ENCODE measurements around the gene GSK3B.
A peak's percentile ranks its signal among the peaks of the same experiment; 100 is the strongest.

The GSK3B gene

DNA sequence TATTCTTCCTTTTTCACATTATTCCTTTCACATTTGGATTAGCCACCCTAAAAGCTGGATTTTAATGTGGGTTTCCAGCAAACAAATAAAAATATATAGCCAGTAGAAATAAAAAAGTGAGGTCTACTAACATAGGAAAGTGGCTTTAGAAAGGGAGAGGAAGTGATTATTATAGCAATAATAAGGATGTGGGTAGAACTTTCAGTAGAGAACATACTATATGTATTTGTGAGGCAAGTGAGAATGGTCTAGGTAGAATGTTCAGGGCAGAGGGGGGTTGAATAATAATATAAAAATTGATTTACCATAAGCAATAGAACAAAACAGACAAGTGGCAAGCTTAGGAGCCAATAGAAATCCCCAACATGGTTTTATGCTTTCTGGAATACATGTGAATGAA lies 223.7 kb downstream of the GSK3B start:
- DNase-seq, result no peak

DNA sequence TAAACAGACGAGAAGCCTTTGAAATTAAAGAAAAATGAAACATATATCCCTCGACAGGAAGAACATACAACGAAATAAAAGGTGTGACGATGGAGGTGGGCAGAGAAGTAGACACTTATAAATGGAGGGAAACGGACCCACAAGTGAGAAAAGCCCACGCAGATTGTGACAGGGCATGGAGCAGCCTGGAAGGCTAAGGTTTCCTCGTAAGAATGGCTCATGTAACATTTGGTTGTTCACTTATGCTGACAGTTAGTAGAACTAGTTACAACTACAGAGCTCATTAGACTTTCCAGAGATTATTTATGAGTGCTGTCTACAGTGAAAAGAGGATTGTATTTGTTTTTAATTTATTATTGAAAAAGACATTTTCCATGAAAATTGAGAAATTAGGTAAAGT lies 229.8 kb downstream of the GSK3B start:
- no peak for DNase-seq

DNA sequence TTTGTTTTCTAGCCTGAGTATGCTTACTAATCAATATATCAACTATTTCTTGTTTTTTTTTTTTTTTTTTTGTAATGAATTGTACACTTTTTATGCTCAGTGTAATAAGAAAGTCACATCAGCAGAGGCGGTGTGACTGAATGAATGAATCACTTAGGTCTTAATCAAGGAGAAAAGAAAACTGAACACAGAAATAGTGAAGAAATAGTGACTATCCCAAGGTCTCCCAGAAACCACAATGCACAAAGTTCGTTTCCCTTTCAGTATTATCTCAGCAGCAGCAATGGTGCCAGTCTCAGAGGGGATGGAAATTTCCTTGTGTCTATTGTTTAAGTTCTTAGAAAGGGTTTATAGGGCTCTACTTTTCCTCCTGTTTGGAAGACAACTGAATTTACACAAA lies 231.6 kb downstream of the GSK3B start:
- no peak for DNase-seq

DNA sequence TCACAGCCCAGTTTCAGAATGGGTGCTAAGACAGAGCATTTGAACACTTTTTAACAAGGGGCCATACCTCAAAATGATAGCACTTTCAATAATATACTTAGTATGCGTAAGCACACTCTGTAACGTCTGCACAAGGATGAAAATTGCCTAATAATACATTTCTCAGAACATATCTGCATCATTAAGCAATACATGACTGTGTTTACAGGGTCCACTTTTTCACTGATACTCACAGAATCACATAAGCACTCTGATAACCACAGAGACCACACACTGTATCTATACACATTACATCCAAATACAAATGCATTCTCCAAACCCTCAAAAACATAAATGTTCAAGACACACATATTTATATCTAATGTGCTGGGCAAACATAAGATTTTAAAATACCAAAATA lies 232.6 kb downstream of the GSK3B start:
- DNase-seq, result no peak

DNA sequence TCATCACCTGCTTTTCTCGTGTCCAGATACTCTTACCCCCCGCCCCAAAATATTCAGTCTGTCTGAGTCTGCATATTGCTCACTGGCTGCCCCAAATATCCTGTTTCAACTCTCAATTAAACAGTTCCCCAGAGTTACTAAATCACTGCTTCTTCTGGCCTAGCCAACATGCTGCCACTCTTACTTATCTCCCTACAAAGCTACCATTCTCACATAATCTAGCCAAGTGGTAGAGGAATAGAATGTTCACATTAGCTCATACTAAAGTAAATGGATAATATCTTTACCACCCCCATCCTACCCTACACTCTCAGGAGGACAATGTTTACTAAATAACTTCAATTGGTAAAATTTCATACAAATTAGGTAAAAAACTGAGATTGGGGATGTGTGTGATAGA lies 234.5 kb downstream of the GSK3B start:
- DNase-seq, result no peak

DNA sequence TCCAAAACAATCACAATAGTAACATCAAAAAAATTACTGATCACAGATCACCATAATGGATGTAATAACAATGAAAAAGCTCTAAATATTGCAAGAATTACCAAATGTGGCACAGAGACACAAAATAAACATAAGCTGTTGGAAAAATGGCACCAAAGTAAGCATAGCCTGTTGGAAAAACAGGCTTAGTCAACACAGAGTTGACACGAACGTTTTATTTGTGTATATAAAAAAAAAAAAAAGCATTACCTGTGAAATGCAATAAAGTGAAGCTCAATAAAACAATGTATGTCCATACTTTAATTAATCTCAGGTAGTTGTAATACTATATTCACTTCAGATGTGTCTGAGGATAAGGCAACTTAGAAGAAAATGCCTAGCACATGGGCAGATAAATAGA lies 235.3 kb downstream of the GSK3B start:
- no peak for DNase-seq

DNA sequence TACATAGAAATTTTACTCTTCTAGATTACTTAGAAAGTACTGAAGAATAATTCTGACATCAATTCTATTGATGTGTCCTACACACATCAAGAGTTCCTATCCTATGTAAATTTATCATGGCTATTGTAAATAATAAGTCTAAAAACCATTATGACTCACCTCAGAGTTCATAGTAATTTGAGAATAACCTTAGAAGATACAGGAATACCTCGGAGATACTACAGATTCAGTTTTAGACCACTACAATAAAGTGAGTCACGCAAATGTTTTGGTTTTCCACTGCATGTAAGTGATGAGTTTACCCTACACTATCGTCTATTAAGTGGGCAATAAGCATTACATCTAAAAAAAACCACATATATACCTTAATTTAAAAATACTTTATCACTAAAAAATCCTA lies 237.6 kb downstream of the GSK3B start:
- no peak for DNase-seq

DNA sequence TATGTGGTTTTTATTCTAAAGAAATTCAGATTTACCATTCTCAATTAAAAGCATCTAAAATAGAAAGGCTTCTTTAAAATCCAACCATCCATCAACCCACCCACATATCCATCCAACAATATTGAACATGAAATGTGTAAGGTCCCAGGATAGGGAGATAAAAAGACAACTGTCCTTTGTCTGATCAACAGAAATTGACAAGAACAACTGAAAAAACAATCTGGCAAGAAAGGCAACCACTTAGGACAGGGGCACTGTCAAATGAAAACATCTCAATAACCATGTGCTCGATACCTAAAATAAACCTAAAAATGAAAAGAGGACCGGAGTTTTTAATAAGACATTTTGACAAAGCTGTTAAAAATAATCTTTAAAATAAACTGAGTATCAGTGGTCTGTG lies 245.1 kb downstream of the GSK3B start:
- no peak for DNase-seq

DNA sequence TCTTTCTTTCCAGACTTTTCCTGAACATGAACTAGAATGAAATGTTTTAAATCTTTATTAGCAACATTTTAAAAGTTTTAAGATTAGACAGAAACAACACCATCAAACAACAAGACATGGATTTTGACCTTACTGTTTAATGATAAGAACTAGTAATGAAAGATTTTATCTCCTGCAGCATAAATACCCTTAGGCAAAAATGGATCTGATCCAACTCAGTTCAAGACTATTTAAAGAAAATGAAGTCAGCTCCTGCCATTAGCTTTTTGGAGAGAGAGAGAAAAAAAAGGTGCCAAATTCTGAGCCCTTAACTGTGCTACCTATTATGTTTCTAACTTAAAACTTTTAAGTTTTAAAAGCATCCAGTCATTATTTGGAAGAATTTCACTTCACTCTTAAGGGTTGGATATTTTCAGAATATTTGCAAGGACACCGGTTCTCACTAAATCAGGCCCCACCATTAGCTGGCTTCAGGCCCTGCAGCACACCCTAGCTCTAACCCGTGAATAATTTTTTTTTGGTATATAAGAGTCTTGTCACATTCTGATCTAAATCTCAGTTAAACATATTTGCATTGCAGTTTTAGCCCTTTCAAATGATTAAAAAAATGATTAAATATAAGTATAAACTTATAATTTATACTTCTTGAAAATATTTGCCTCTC lies 252.3 kb downstream of the GSK3B start:
- no peak for DNase-seq

DNA sequence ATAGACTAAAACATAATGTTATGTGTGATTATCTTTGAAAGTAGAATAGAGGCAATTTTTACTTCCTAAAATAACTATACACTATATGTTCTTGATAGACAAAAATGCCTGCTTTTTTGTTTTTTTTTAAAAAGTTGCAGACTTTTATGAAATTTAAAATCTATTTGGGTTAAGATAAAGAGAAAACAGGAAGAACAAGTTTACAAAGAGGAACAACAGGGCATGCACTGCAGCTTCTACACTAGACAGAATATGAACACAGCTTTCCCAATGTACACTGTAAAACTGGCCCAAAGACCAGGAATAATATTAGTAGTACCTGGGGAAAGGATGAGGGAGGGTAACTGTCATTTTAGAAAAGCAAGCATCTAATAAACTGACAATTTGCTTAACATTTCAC lies 258.7 kb downstream of the GSK3B start:
- DNase-seq, result no peak

DNA sequence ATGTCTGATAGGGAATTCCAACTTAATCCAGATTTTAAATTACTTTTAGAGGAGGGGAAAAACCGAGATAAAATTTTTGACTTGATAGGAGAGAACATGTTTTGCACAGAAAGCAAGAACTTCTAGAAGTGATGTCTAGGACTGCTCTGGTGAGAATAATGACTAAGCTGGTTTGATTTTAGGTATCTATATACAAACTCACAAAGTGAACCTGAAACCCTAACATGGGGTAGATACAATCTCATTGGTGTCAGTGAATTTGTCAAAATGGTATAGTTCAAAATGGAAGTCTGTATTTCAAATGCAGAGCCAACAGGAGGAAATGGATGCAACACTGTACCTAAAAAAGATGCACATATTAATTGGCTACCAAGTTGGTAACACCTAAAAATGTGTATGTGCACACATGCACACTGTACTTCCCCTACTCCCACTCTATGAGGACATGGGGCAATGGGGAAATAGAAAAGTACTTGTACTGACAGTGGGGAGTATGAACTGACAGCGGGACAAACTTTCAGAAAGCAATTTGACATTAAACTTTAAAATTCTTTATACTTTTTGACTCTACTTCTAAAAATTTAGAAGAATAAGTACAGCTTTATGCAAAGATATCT lies 259.4 kb downstream of the GSK3B start:
- no peak for DNase-seq

DNA sequence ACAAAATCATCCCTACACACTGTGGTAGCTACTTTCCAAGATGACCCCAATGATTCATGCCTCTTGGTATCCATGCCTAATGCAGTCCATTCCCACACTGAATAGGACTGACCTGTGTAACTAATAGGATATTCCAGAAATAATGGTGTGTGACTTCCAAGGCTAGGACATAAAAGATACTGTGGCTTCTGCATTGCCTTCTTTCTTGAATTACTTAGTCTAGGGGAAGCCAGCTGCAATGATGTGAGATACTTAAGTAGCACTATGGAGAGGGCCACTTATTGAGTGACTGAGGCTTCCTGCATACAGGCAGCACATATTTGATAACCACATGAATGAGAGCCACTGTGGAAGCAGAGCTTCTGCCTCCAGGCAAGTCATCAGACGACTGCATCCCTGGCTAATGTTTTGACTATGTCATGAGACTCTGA lies 262.3 kb downstream of the GSK3B start:
- DNase-seq, result no peak

DNA sequence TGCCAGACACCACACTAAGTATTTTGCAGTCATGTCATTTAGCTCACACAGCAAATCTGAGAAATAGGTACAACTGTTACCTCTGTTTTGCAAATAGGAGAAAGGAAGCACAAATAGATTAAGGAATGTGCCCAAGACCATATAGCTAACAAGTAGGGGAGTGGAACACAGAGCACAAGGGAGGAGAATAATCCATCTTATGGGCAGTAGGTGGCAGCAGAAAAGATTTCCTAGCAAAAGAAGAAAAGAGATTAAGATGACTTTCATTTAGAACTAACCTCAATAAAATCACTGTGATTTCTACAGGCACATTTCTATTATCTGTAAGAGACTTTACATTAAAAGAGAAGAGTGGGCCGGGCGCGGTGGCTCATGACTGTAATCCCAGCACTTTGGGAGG lies 263.2 kb downstream of the GSK3B start:
- peak; percentile 39 for DNase-seq

DNA sequence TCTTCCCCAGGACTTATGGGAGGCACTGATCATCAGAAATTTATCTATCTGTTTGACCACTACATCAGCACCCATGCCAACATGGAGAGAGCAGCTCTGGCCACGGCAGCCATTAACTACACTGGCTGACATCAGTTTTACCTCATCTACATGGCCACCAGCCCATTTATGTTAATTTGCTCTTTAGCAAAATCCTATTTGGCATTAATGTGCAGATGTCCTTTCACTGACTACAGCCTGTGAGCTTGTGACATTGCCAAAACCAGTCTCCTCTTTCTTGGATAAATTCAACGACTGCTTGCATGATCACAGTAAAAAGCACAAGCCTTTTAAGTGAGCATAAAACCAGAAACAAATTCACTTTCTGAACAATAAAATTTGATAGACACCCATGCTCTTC lies 264.8 kb downstream of the GSK3B start:
- DNase-seq, result peak; percentile 66

DNA sequence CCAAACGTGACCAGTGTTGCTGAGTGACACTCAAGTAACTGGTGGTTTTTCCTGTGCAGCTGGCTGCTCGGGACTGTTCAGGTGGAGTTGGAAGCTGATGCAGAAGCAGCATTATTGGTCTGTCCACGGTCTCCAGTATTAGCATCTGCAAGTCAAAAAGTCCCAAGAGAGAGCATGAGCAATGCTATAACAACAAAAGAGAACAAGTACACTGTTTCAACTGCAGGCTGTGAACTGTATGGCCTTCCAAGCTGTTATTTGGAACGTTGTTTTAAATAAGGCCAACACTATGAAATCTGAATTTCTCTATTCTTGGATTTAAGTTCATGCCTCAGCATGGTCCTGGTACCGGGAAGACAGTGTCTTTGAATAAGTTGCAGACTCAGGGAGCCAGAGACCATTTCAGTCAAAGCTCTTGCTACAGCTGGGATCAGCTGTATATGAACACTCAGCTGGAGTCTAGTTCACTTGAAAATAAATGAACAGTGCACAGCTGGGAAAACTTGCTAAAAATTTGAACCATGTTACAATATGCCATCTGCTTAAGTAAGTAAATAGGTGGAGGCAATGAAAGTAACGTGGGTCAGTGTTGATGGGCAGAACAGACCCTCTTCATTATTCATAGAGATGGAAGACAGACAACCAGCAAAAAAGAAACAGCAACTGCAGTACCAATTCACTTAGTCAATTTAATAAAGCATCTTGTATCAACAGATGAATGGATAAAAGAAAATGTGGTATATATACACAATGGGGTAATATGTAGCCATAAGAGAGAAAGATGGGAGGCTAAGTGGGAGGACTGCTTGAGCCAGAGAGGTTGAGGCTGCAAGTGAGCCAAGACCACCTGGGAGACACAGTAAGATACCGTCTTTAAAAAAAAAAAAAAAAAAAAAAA lies 267.3 kb downstream of the GSK3B start:
- DNase-seq, result no peak

DNA sequence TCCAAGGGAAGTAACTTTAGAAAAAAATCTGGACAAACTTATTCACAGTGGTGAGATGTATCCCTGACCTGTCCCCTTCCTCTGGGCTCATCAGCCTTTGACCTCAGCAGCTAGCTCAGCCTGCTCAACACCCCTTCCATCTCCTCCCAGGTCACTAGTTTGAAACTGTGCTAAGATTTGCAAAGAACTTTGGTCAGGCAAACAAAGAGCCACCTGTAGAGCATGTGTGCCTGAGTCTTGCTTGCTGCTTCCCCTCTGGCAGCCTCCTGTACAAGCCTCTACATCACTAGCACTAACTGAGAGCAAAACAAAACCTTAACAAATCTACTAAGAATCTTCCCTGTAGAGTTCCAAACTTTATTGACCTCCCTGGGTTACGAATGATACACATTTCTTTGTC lies 268.4 kb downstream of the GSK3B start:
- no peak for DNase-seq

DNA sequence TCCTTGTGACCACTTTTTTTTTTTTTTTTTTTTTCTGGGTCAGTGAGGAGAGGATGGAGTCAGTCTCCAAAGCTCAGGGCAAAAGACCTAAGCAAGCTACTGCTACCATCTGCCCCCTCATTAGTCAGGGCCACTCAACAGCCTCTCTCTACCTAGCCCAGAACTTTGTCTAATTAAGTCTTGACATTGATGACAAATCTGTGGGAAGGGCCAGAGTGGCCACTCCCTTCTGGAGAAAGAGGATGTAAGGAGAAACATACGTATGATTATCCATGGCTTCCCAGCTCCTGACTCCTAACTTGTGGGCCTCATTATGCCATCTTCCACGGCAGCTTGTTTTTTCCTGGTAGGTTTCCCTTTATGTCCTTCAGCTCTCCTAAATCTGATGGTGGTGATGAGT lies 274.4 kb downstream of the GSK3B start:
- DNase-seq, result peak; percentile 62

DNA sequence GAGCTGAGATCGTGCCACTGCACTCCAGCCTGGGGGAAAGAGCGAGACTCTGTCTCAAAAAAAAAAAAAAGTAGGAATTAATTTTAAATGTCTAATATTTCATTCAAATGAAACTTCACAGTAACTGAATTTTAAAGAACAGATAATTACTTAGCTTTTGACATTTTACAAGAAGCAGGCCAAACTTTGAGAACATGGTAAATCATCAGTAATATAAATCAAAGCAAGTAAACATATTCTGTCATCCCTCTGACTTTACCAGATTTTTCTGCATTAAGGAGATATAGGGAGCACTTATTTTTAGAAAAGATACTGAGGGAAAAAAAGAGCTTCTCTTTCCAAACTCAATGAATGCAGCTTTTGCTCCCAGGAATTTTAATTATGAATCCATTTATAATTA lies 275.3 kb downstream of the GSK3B start:
- no peak for DNase-seq

DNA sequence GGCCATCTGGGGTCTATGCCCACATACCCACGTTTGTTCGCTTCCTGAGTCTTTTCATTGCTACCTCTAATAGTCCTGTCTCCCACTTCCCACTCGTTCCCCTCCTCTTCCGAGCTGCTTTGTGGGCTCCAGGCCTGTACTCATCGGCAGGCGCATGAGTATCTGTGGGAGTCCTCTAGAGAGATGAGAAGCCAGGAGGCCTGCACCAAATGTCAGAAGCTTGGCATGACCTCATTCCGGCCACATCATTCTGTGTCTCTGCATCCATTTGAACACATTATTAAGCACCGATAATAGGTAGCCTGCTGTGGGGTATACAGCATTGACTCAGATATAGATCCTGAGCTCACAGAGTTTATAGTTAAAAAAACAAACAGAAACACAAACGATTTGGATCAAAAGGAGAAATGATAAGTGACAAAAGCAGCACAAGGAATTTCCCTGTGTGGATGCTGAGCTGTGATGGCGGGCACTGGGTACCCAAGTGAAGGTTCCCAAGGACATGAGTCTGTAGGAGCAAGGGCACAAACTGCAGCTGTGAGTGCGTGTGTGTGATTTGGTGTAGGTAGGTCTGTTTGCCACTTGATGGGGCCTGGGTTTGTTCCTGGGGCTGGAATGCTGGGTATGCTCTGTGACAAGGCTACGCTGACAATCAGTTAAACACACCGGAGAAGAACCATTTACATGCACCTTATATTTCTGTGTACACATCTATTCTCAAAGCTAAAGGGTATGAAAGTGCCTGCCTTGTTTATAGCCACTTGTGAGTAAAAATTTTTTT lies 276.5 kb downstream of the GSK3B start:
- peak; percentile 8 for DNase-seq

DNA sequence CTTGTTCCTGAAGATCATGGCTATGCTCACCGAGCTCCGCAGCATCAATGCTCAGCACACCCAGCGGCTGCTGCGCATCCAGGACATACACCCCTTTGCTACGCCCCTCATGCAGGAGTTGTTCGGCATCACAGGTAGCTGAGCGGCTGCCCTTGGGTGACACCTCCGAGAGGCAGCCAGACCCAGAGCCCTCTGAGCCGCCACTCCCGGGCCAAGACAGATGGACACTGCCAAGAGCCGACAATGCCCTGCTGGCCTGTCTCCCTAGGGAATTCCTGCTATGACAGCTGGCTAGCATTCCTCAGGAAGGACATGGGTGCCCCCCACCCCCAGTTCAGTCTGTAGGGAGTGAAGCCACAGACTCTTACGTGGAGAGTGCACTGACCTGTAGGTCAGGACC lies 277.2 kb downstream of the GSK3B start:
- peak; percentile 62 for DNase-seq

DNA sequence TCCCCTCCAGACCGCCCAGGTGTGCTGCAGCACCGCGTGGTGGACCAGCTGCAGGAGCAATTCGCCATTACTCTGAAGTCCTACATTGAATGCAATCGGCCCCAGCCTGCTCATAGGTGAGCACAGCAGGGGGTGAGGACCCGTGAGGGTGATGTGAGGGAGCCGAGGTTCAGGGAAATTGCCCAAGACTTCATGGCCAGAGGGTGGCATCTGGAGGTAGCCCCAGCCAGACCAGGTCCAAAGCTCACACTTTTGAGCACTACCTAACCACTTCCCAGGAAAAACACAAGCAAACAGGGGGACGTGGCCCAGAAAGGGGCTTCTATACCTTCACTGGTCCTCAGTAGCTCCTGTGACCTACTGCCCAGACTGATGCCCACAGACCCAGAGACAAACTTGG lies 278.5 kb downstream of the GSK3B start:
- no peak for DNase-seq

DNA sequence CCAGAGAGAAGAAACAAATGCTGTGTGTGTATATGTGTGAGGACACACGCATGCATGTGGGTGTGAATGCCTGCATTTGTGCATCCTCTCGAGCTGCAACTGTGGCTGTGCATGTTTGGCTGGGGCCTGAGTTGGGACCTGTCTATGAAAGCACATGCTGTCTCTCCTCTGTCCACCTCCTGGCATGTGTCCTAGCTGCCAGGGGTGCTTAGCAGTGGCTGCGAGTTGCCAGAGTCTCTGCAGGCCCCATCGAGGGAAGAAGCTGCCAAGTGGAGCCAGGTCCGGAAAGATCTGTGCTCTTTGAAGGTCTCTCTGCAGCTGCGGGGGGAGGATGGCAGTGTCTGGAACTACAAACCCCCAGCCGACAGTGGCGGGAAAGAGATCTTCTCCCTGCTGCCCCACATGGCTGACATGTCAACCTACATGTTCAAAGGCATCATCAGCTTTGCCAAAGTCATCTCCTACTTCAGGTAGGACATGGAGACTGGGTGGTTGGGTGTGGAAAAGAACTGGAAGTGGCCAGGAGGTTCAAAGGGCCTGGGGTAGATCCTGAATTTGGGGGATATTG lies 281.7 kb downstream of the GSK3B start:
- DNase-seq, result no peak

DNA sequence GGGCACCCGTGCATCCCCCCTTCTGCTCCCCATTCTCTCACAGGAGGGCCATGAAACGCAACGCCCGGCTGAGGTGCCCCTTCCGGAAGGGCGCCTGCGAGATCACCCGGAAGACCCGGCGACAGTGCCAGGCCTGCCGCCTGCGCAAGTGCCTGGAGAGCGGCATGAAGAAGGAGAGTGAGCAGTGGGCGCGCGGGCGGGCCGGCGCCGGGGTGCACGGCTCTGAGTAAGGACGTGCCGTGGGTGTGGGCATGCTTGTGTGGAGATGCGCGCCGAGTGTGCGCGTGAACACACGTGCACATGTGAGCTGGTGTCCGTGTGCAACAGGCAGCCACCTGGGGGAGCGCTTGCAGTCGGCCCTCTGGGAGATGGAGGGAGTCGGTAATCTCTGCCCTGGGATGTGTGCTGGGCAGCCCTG lies 284.2 kb downstream of the GSK3B start:
- no peak for DNase-seq
